Myometrial cell (primary cell): ENCODE data around the gene SOS1. TPM values are rescaled to one million over a fixed set of nuclear protein-coding genes. Genes with fewer than 3 reads are reported as not detected.

Source experiments
- total RNA-seq: library from RNA; depleted of rRNA; stranded (reverse); fragments of >200 nt; gene quantifications from 2 replicates; pipeline ENCODE4 v1.2.3, GENCODE V29; 2015

The SOS1 gene
- 12.4 and 15.3 TPM in 2 replicates for total RNA-seq

DNA sequence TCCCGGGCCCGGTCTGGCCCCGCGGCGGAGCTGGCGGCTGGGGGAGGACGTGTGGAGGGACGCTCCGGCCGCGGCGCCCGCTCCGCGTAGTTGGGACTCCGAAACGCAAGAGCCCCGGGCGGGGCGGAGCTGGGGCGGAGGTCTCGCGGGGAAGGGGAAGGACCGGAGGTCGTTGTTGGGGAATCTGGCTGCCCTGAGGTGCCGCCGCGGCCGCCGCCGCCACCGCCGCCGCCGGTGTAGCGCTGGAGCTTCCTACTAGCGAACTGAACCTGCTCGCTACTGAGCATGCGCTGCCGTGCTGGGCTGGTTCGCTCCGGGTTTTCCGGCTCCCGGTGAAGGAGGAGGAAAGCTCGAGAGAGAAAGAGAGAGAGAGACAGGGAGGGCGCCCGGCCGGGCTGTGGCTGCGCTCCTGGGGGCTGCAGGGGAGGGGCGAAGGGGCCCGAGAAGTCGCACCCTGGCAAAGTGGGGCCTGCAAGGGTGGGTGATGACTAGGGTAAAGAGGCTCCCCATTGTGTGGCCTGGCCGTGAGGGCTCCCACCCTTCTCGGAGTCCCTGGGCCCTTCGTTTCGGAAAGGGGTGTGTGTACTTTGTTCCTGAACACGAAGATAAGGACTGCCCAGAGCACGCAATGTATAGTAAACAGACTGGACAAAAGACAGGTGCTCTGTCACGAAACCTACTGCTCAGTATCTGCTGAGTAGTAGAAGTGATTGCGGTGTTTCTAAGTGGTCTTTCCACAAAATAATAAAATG, at the start of gene SOS1:
Gene SOS1, minus strand, starts transcription at position 281 of the 752 bp plus-strand sequence. CDS start 629 bp downstream, outside the sequence.

Other genes starting within 250 kb of the SOS1 start
- gene DHX57, start 245.1 kb downstream of the SOS1 start, total RNA-seq = 11.0 and 19.3 TPM in 2 replicates
- gene MORN2, start 245.1 kb downstream of the SOS1 start, total RNA-seq = 25.7 and 29.8 TPM in 2 replicates
- gene ARHGEF33, start 231.2 kb downstream of the SOS1 start, total RNA-seq = under 0.01 TPM in 1 of 2 replicates, not detected in the other
- gene CDKL4, start 122.9 kb upstream of the SOS1 start, total RNA-seq = 0.71 TPM in 1 of 2 replicates, not detected in the other